Measurements from ENCODE around the gene WDR18.

- TF ChIP-seq CTCF (conservative IDR thresholded peaks at IDR 0.05; ENCODE audit: low read depth, low read length) (no peak), USF2 (IDR thresholded peaks at IDR 0.05; ENCODE audit: low read depth, low read length) (no peak), MAFK (IDR thresholded peaks at IDR 0.05; ENCODE audit: low read depth, low read length) (no peak), RFX5 (IDR thresholded peaks at IDR 0.05; ENCODE audit: low read depth, low read length) (no peak), POLR2A (IDR thresholded peaks at IDR 0.05; ENCODE audit: low read depth, low read length) (no peak)
Measured at GRCh38 chr19:941292-942132, 42.6 kb upstream of the WDR18 start.
